KMS-11 (cell line): ENCODE measurements around the gene URGCP.
"Not testable (repeated sequence)": the region's sequence is repeated elsewhere in the genome, so short reads cannot be mapped to it uniquely, and the experiment has no call there.

Experiments
- H2AFZ ChIP-seq: fragments of 200-600 bp; sonication (generic); 2 replicates; pipeline ENCODE4 v1.6.1; 2016; ENCODE audit warnings: antibody characterized with exemption, mixed run types, low read depth
- H3K27ac ChIP-seq: fragments of 200-600 bp; sonication (generic); 2 replicates; pipeline ENCODE4 v1.6.1; 2016; ENCODE audit warnings: mild to moderate bottlenecking, mixed run types
- H3K27me3 ChIP-seq: fragments of 200-600 bp; sonication (generic); 2 replicates; pipeline ENCODE4 v1.6.1; 2017; ENCODE audit warnings: mild to moderate bottlenecking, low read depth, mixed run types, moderate library complexity; ENCODE audit not compliant: insufficient read depth
- H3K36me3 ChIP-seq: fragments of 200-600 bp; sonication (generic); 2 replicates; pipeline ENCODE4 v1.6.1; 2017; ENCODE audit warnings: mild to moderate bottlenecking, mixed run types; ENCODE audit not compliant: insufficient read depth
- H3K4me1 ChIP-seq: fragments of 200-600 bp; sonication (generic); 2 replicates; pipeline ENCODE4 v1.6.1; 2016; ENCODE audit warnings: mild to moderate bottlenecking, low read depth, mixed run types; ENCODE audit not compliant: poor library complexity, severe bottlenecking
- H3K4me2 ChIP-seq: fragments of 200-600 bp; sonication (generic); 2 replicates; pipeline ENCODE4 v1.7.0; 2016; ENCODE audit warnings: mild to moderate bottlenecking, mixed run types
- H3K4me3 ChIP-seq: fragments of 200-600 bp; sonication (generic); IDR thresholded peaks from 2 replicates; pipeline ENCODE4 v1.6.1; 2017; ENCODE audit warnings: low read depth, low read length, mixed read lengths; ENCODE audit not compliant: insufficient read depth
- H3K79me2 ChIP-seq: fragments of 200-600 bp; sonication (generic); 2 replicates; pipeline ENCODE4 v1.6.1; 2016; ENCODE audit warnings: low read depth, mixed run types; ENCODE audit not compliant: insufficient read depth
- H3K9ac ChIP-seq: fragments of 200-600 bp; sonication (generic); 2 replicates; pipeline ENCODE4 v1.6.1; 2016; ENCODE audit warnings: mild to moderate bottlenecking, mixed run types
- H4K20me1 ChIP-seq: fragments of 200-600 bp; sonication (generic); 2 replicates; pipeline ENCODE4 v1.6.1; 2016; ENCODE audit warnings: mild to moderate bottlenecking, mixed run types; ENCODE audit not compliant: insufficient read depth
- CTCF ChIP-seq: fragments of 200-600 bp; sonication (generic); conservative IDR thresholded peaks from 2 replicates; pipeline ENCODE4 v1.6.1; 2017; ENCODE audit warnings: low read depth, mild to moderate bottlenecking, antibody characterized with exemption, low read length, moderate library complexity, mixed read lengths

URGCP gene

GRCh38 chr7:43902542-43903054, 3.8 kb downstream of the URGCP start:
- no peaks in the 10 kb centered on the region for H3K36me3 ChIP-seq
- no peak for TF ChIP-seq CTCF
- H3K4me3 ChIP-seq = no peak overlapping the region
- peaks cover 21% of the 10 kb centered on the region for H3K4me1 ChIP-seq
- H3K79me2 ChIP-seq = peaks cover 8% of the 10 kb centered on the region; the same call in 1 of the 2 replicates
- H3K4me2 ChIP-seq = no peak overlapping the region
- no peak overlapping the region for H3K9ac ChIP-seq
- no peaks in the 10 kb centered on the region for H4K20me1 ChIP-seq
- no peak overlapping the region for H3K27ac ChIP-seq
- no peaks in the 10 kb centered on the region for H3K27me3 ChIP-seq
- no peak overlapping the region for H2AFZ ChIP-seq

DNA sequence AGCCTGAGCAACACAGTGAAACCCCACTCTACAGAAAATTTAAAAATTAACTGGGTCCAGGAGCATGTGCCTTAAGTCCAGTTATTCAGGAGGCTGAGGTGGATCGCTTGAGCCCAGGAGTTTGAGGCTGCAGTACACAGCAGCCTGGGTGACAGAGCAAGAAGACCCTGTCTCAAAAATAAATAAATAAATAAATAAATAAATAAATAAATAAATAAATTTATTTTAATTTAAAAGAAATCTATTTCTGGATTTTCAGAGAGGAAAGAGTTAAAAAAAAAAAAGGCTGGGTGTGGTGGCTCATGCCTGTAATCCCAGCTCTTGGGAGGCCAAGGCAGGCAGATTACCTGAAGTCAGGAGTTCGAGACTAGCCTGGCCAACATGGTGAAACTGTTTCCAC, 7.8 kb downstream of the URGCP start:
- not testable (repeated sequence) for H3K27ac ChIP-seq, H2AFZ ChIP-seq, H3K79me2 ChIP-seq, H3K9ac ChIP-seq, H3K27me3 ChIP-seq, H3K36me3 ChIP-seq, H3K4me3 ChIP-seq, H3K4me1 ChIP-seq, H3K4me2 ChIP-seq, H4K20me1 ChIP-seq

DNA sequence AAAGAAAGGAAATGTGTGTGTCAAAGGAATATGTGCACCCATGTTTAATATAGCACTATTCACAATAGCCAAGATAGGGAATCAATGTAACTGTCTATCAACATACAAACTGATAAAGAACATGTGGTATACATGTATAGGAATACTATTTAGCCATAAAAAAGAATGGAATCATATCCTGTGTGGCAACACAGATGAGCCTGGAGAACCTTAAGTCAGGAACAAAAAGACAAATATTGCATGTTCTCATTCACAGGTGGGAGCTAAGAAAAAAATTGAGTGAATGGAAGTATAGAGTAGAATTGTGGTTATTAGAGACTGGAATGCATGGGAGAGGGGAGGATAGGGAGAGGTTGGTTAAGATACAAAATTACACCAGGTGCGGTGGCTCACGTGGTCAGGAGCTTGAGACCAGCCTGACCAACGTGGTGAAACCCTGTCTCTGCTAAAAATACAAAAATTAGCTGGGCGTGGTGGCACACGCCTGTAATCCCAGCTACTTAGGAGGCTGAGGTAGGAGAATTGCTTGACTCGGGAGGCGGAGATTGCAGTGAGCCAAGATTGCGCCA, 10.5 kb downstream of the URGCP start:
- Histone ChIP-seq H4K20me1 (no peaks in the 10 kb centered on the region), H3K79me2 (peaks cover 13% of the 10 kb centered on the region; the same call in 1 of the 2 replicates)
- no peak for TF ChIP-seq CTCF

DNA sequence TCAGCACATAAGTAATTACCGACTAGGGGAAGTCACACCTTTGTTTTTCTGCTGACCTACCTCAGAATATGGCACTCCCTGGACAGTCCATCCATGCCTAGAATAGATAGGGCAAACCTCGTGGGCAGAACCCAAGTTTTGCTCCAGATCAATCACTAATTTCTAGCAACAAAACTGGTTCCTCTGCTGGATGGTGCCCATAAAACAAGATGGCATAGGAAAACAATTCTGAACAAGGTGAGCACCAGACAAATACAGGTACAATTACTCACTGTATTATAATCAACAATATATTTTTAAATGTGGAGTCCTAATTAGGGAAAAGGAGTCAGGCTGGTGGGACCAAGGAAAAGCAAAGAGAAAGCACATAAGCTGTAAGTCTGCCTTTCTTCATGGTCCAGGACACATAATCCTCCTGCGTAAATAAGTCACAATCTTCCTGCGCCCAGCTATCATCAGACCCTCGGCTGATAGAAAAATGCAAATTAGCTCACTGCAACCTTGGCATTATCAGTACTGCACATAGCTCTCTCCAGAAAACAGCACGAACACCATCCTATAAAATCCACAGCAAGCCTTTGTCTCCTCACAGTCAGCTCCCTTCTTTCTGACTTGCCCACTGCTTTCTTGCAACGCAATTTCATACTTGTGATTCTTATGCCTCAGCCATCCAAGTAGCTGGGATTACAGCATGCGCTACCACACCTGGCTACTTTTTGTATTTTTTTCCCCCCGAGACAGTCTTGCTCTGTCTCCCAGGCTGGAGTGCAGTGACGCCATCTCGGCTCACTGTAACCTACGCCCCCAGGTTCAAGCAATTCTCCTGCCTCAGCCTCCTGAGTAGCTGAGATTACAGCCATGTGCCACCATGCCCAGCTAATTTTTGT, 15.1 kb downstream of the URGCP start:
- H4K20me1 ChIP-seq = no peaks in the 10 kb centered on the region
- H3K4me3 ChIP-seq = no peak overlapping the region
- H3K27me3 ChIP-seq = no peaks in the 10 kb centered on the region
- no peak overlapping the region for H2AFZ ChIP-seq
- H3K4me1 ChIP-seq = peaks cover 9% of the 10 kb centered on the region
- no peak overlapping the region for H3K27ac ChIP-seq
- H3K36me3 ChIP-seq = no peaks in the 10 kb centered on the region; the same call in 1 of the 2 replicates
- H3K9ac ChIP-seq = no peak overlapping the region
- H3K79me2 ChIP-seq = peaks cover 5% of the 10 kb centered on the region; the same call in 1 of the 2 replicates
- no peak overlapping the region for H3K4me2 ChIP-seq
- TF ChIP-seq CTCF = no peak

More for the DNA sequence above, 10.5 kb downstream of the URGCP start:
- Histone ChIP-seq H3K9ac (no peak overlapping the region), H3K4me1 (peaks cover 12% of the 10 kb centered on the region), H3K27me3 (no peaks in the 10 kb centered on the region), H2AFZ (no peak overlapping the region), H3K36me3 (no peaks in the 10 kb centered on the region), H3K4me2 (no peak overlapping the region), H3K4me3 (no peak overlapping the region), H3K27ac (no peak overlapping the region)

- H4K20me1 ChIP-seq = no peaks in the 10 kb centered on the region
- peaks cover 4% of the 10 kb centered on the region; the same call in 1 of the 2 replicates for H3K36me3 ChIP-seq
- H2AFZ ChIP-seq = no peak overlapping the region
- H3K4me3 ChIP-seq = no peak overlapping the region
- no peak overlapping the region for H3K9ac ChIP-seq
- no peaks in the 10 kb centered on the region for H3K27me3 ChIP-seq
- TF ChIP-seq CTCF = no peak
- peaks cover 5% of the 10 kb centered on the region; the same call in 1 of the 2 replicates for H3K79me2 ChIP-seq
- no peak overlapping the region for H3K27ac ChIP-seq
- H3K4me1 ChIP-seq = peaks cover 3% of the 10 kb centered on the region
- no peak overlapping the region for H3K4me2 ChIP-seq
These were observed 15.9 kb downstream of the URGCP start for GRCh38 chr7:43890468-43890867.
